Measurements from ENCODE around the gene CLSTN1. TPM values are rescaled to one million over a fixed set of nuclear protein-coding genes. Genes with fewer than 3 reads are reported as not detected.

CLSTN1 gene
- total and polyA plus RNA-seq, 2 of the 8 experiments (the other 6 are each of a cell fraction or from before 2014, with no cell fraction given), result 34.2 to 97.4 TPM

GRCh38 chr1:9822897-9823692 is 670 bp downstream of the CLSTN1 start (continued):
- TF ChIP-seq SIN3A (conservative IDR thresholded peaks at IDR 0.05 in 1 of 2, IDR thresholded peaks at IDR 0.05 in 1 of 2; ENCODE audit: low read depth in 1 of 2, low read length in 2 of 2), result 0 out of 4 replicates have a peak, but pooled peaks of 1 of the 2 experiments have one; percentile 12
- TF ChIP-seq NANOG (IDR thresholded peaks at IDR 0.05; ENCODE audit: insufficient read depth, low read depth, low read length, poor library complexity, severe bottlenecking), result no peak
- TF ChIP-seq SUZ12 (IDR thresholded peaks at IDR 0.05; ENCODE audit: low read length), result no peak
- TF ChIP-seq, protein P1, sequence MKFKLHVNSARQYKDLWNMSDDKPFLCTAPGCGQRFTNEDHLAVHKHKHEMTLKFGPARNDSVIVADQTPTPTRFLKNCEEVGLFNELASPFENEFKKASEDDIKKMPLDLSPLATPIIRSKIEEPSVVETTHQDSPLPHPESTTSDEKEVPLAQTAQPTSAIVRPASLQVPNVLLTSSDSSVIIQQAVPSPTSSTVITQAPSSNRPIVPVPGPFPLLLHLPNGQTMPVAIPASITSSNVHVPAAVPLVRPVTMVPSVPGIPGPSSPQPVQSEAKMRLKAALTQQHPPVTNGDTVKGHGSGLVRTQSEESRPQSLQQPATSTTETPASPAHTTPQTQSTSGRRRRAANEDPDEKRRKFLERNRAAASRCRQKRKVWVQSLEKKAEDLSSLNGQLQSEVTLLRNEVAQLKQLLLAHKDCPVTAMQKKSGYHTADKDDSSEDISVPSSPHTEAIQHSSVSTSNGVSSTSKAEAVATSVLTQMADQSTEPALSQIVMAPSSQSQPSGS (IDR thresholded peaks at IDR 0.05; ENCODE audit: low read length), result no peak
- TF ChIP-seq CHD2 (IDR thresholded peaks at IDR 0.05; ENCODE audit: low read length), result no peak
- TF ChIP-seq POLR2A (IDR thresholded peaks at IDR 0.05; ENCODE audit: control extremely low read depth in 1 of 2, low read depth in 2 of 2, low read length in 2 of 2), result peak in 1 of 2 experiments; percentile 15; a peak in 1 of 3 replicates
- no peak for TF ChIP-seq RXRA (IDR thresholded peaks at IDR 0.05; ENCODE audit: insufficient read depth, low read depth, low read length)
- no peak for TF ChIP-seq SP2 (IDR thresholded peaks at IDR 0.05; ENCODE audit: low read length)
- TF ChIP-seq GABPA (IDR thresholded peaks at IDR 0.05; ENCODE audit: borderline replicate concordance, insufficient read depth, low read length), result no peak
- TF ChIP-seq RNF2 (IDR thresholded peaks at IDR 0.05; ENCODE audit: borderline replicate concordance, low read depth, low read length, missing control alignments, poor library complexity, severe bottlenecking), result no peak

Measured in H1 (cell line).